LNCaP clone FGC (cell line): ENCODE data around the gene GFY.

Experiments
- DNase-seq: peaks from one replicate; pipeline ENCODE4 v3.0.0-alpha.2; 2011; ENCODE audit warnings: low read depth
- H3K4me3 ChIP-seq: 2 replicates; pipeline ENCODE4 v1.5.1; 2011; ENCODE audit warnings: mild to moderate bottlenecking, low read depth, low read length, control low read depth
- CTCF ChIP-seq: IDR thresholded peaks from 2 replicates; pipeline ENCODE4 v1.5.1; 2012; ENCODE audit warnings: mild to moderate bottlenecking; ENCODE audit not compliant: control insufficient read depth, insufficient read depth; ENCODE audit errors: extremely low read depth

GFY gene

GRCh38 chr19:49398001-49398615 is 27.1 kb upstream of the GFY start:
- H3K4me3 ChIP-seq: no peak overlapping the region
- no peak for DNase-seq
- TF ChIP-seq CTCF: no peak

- TF ChIP-seq CTCF: no peak
- DNase-seq: no peak
- H3K4me3 ChIP-seq: no peak overlapping the region
These were observed 26.3 kb upstream of the GFY start for GRCh38 chr19:49398931-49399330.

GRCh38 chr19:49400029-49400428 is 25.2 kb upstream of the GFY start:
- no peak for DNase-seq
- H3K4me3 ChIP-seq: no peak overlapping the region
- no peak for TF ChIP-seq CTCF

GRCh38 chr19:49403404-49404187 is 21.6 kb upstream of the GFY start:
- H3K4me3 ChIP-seq: no peak overlapping the region
- DNase-seq: no peak
- no peak for TF ChIP-seq CTCF

- DNase-seq: no peak
- no peak overlapping the region for H3K4me3 ChIP-seq
- no peak for TF ChIP-seq CTCF
These were observed 18.1 kb upstream of the GFY start for GRCh38 chr19:49407079-49407478.

GRCh38 chr19:49407482-49408015 is 17.6 kb upstream of the GFY start:
- no peak overlapping the region for H3K4me3 ChIP-seq
- no peak for TF ChIP-seq CTCF
- no peak for DNase-seq
